Esophagus (tissue), 2 donors: Measurements from ENCODE around the gene CSNK1G1. TPM values are rescaled to one million over a fixed set of nuclear protein-coding genes. Genes with fewer than 3 reads are reported as not detected.
"Not testable (repeated sequence)": the region's sequence is repeated elsewhere in the genome, so short reads cannot be mapped to it uniquely, and the experiment has no call there.

Experiments
- H3K27ac ChIP-seq, 2 donors: one replicate each; pipeline ENCODE4 v1.5.1; 2013; ENCODE audit warnings: low read depth in 2 of 2, mild to moderate bottlenecking in 2 of 2, inconsistent platforms in 1 of 2, low read length in 1 of 2, moderate library complexity in 1 of 2
- H3K27me3 ChIP-seq, 2 donors: one replicate each; pipeline ENCODE4 v1.6.1; 2013; ENCODE audit warnings: low read length in 2 of 2, control low read depth in 1 of 2, mild to moderate bottlenecking in 1 of 2; ENCODE audit not compliant: insufficient read depth in 2 of 2, control insufficient read depth in 1 of 2
- H3K36me3 ChIP-seq, 2 donors: one replicate each; pipeline ENCODE4 v1.6.1; 2013; ENCODE audit warnings: low read length in 1 of 2; ENCODE audit not compliant: control insufficient read depth in 2 of 2, insufficient read depth in 2 of 2
- H3K4me1 ChIP-seq, 2 donors: one replicate each; pipeline ENCODE4 v1.6.1; 2013; ENCODE audit warnings: low read length in 1 of 2; ENCODE audit not compliant: control insufficient read depth in 2 of 2, insufficient read depth in 2 of 2
- H3K4me3 ChIP-seq, 2 donors: one replicate each; pipeline ENCODE4 v1.5.1; 2013; ENCODE audit warnings: low read length in 2 of 2, mild to moderate bottlenecking in 2 of 2, low read depth in 1 of 2, moderate library complexity in 1 of 2
- H3K9me3 ChIP-seq, 2 donors: one replicate each; pipeline ENCODE4 v1.6.1; 2013; ENCODE audit warnings: mild to moderate bottlenecking in 2 of 2, low read depth in 1 of 2, low read length in 1 of 2, moderate library complexity in 1 of 2; ENCODE audit not compliant: control insufficient read depth in 2 of 2, insufficient read depth in 1 of 2
- WGBS, 2 donors: extraction: QIAGEN DNeasy Blood & Tissue Kit; methylation state at CpG; one replicate each; pipeline ENCODE4 v1.1.7; 2013; 5-methylcytosine and 5-hydroxymethylcytosine counted together
- polyA plus RNA-seq, 2 donors: library from polyadenylated mRNA; stranded (reverse); fragments of 200-250 nt; gene quantifications; one replicate each; pipeline ENCODE4 v1.2.3, GENCODE V29; 2013
- donor health status: healthy with polysubstance abuse.
- donor health status: Bipolar disorder and iron deficiency.

Gene CSNK1G1
- polyA plus RNA-seq, 2 donors = 3.8 to 4.6 TPM

DNA sequence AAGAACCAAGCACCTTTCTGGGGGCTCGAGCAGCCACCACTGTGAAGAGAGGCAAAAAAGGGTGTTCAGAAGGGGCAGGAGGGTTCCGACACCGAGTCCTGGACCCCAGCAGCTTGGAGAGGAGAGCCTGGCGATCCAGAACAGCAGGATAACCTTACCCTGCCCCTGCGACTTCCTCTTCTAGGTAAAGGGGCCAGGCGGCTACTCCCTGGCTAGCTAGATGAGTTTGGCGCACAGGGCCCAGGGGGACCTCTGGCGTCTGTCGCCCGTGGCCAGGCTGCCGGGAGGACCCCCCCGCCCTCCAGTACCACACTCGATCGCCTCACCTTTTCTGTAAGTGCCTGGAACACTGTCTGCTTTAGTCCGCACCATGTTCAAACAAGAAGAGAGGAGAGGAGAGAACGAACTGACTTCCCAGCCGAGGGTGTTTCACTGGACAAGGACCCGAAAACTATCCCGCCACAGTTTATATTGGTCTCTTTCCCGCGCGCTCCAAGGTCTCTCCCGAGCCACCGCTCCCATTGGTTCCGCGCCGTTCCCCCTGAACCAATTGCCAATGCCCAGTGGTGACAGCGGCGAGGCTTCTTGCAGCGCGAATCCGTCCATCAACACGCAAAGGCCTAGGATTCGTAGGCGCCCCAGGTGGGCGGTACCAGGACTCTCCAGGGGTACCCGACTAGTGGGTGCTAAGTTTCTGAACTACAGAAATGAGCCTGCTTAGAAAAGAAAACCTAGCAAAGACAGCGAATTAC lies 25.2 kb upstream of the CSNK1G1 start, which contains the start of gene PCLAF:
Gene PCLAF, minus strand, starts transcription at position 442 of the 752 bp plus-strand sequence. Its CDS starts 70 bp downstream, at position 372.
- Histone ChIP-seq H3K27ac (no peak within 1 kb of the TSS), H3K9me3 (no peaks in the 10 kb centered on the region), H3K27me3 (no peaks in the 10 kb centered on the region), H3K4me3 (peak within 1 kb of the TSS; percentile 52 to 74), H3K36me3 (no peaks in the 10 kb centered on the region), H3K4me1 (no peaks in the 10 kb centered on the region)
- WGBS, 2 donors = 1% methylated on average over 38 of the region's 38 CpGs

DNA sequence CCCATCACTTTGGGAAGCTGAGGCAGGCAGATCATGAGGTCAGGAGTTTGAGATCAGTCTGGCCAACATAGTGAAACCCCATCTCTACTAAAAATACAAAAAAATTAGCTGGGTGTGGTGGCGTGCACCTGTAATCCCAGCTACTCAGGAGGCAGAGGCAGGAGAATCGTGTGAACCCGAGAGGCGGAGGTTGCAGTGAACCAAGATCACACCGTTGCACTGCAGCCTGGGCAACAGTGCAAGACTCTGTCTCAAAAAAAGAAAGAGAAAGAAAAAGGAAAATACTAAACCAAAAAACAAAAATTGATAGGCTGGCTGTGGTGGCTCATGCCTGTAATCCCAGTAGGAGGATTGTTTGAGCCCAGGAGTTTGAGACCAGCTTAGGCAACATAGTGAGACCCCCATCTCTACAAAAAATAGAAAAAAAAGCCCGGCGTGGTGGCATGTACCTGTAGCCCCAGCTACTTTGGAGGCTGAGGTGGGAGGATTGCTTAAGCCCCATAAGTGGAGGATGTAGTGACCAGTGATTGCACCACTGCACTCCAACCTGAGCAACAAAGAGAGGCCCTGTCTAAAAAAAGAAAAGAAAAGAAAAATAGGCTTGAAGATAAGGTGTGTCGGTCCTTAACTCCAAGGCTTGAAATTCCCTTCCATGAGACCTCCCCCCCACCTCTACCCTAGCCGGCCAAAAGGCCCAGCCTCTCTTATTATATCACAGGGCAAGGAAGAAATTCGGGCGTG lies 24.3 kb upstream of the CSNK1G1 start:
- WGBS, 2 donors = 49 to 55% methylated on average over 11 of the region's 11 CpGs
- peak overlapping the region; percentile 52 to 74 for H3K4me3 ChIP-seq
- H3K27me3 ChIP-seq, H3K4me1 ChIP-seq, H3K27ac ChIP-seq, H3K36me3 ChIP-seq, H3K9me3 ChIP-seq: not testable (repeated sequence)

DNA sequence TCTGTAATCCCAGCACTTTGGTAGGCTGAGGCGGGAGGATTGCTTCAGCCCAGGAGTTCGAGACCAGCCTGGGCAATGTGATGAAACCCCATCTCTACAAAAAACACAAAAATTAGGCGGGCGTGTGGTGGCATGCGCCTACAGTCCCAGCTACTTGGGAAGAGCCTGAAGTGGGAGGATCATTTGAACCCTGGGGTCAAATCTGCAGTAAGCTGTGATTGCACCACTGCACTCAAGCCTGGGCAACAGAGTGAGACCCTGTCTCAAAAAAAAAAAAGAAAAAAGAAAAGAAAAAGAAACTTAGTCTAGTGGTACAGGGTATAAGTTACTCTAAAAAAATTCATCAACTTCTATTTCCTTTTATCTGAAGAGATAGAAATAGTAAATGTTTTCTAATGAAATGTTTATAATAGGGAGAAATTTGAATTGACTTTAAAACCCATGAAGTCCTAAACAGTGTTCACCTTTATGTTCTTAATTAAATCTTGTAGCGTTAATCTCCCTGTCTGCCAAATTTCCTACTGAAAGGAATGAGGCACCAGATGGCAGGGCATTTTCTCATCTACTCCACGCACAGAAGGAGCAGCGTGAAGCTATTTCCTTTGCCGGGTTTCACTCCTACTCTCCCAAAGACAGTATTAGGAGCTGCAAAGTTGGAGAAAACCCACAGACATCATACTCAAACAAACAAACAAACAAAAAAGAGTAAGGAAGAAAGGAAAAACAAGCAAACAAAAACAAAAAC lies 23.4 kb upstream of the CSNK1G1 start:
- Histone ChIP-seq H3K4me3 (no peak overlapping the region), H3K27me3 (no peaks in the 10 kb centered on the region), H3K27ac (no peak overlapping the region), H3K36me3 (no peaks in the 10 kb centered on the region), H3K4me1 (no peaks in the 10 kb centered on the region), H3K9me3 (no peaks in the 10 kb centered on the region)
- WGBS, 2 donors = 71 to 74% methylated on average over 9 of the region's 9 CpGs

DNA sequence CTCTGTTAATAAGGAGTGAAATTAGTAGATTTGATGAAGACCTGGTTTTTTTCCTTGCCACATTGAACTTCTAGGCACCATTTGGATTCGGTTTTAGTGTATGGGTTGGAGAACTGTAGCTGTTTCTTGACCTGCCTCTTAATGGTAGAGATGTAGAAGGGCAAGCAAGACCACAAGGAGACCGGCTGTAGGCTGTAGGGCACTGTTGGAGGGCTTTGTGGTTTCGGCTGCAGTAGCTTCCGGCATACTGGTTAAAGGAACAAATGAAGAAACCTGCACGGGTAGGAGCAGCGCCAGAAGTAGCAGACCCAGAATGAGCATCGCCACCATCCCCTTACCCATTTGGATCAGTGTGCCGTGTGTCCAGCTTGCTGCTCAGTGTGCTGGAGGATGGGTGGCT lies 17.4 kb upstream of the CSNK1G1 start:
- Histone ChIP-seq H3K4me3 (no peak overlapping the region), H3K9me3 (no peaks in the 10 kb centered on the region), H3K27ac (no peak overlapping the region), H3K27me3 (no peaks in the 10 kb centered on the region), H3K4me1 (no peaks in the 10 kb centered on the region), H3K36me3 (no peaks in the 10 kb centered on the region)
- WGBS, 2 donors = 95 to 96% methylated on average over 8 of the region's 8 CpGs

DNA sequence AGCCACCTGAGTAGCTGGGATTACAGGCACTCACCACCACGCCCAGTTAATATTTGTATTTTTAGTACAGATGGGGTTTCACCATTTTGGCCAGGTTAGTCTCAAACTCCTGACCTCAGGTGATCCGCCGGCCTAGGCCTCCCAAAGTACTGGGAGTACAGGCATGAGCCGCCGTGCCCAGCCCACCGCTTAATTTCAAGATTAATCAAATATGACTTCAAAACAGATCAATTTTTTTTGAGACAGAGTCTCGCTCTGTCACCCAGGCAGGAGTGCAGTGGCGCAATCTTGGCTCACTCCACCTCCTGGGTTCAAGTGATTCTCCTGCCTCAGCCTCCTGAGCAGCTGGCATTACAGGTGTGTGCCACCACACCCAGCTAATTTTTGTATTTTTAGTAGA lies 15.4 kb upstream of the CSNK1G1 start:
- H3K9me3 ChIP-seq, H3K27me3 ChIP-seq, H3K36me3 ChIP-seq, H3K4me3 ChIP-seq, H3K27ac ChIP-seq, H3K4me1 ChIP-seq: not testable (repeated sequence)
- 99% methylated on average over 8 of the region's 8 CpGs for WGBS, 2 donors

DNA sequence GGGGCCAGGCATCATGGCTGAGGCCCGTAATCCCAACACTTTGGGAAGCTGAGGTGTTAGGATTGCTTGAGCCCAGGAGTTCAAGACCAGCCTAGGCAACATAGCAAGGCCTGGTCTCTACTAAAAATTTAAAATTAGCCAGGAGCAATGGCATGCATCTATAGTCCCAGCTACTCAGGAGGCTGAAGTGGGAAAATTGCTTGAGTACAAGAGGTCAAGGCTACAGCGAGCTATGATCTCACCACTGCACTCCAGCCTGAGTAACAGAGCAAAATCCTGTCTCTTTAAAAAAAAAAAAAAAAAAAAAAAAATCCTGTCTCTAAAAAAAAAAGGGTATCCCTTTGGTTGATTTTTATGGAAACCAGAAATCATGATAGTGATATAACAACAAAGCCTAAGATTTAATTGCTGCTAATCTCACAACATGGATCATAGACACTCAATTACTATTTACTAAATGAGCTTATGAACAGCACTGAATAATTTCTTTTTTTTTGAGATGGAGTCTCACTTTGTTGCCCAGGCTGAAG lies 13.2 kb upstream of the CSNK1G1 start:
- 88 to 90% methylated on average over 2 of the region's 2 CpGs for WGBS, 2 donors
- Histone ChIP-seq H3K27ac (no peak overlapping the region), H3K36me3 (no peaks in the 10 kb centered on the region), H3K27me3 (no peaks in the 10 kb centered on the region), H3K9me3 (no peaks in the 10 kb centered on the region), H3K4me3 (no peak overlapping the region), H3K4me1 (no peaks in the 10 kb centered on the region)

DNA sequence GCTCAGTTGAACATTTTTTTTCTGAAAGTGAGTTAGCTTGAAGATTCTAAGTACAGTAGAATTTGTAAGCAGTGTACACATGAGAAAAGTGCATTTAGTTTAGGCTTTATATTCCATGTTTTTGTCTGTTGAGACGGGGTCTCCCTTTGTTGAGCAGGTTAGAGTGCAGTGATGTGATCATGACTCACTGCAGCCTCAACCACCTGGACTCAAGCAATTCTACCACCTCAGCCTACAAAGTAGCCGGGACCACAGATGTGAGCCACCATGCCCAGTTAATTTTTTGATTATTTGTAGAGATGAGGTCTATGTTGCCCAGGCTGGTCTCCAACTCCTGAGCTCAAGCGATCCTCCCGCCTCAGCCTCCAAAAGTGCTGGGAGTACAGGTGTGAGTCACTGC lies 5.3 kb upstream of the CSNK1G1 start:
- Histone ChIP-seq H3K4me3 (no peak overlapping the region), H3K27me3 (no peaks in the 10 kb centered on the region), H3K9me3 (no peaks in the 10 kb centered on the region), H3K4me1 (no peaks in the 10 kb centered on the region), H3K27ac (no peak overlapping the region), H3K36me3 (no peaks in the 10 kb centered on the region)
- WGBS, 2 donors = 91 to 98% methylated on average over 4 of the region's 4 CpGs

DNA sequence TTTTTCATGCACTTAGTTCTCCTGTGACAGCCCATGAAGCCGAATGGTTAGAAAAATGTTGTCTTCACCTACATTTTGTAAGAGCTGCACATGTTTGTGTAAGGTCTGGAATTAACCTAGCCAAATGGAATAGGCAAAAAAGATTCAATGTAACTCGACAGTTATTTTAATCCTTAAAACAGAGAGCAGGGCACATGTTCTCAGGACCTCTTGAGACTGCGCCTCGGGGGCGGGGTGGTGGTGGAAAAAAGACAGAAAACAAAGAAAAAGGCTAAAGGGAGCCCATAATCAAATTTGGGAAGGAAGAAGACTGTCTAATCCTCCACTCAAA lies 702 bp upstream of the CSNK1G1 start:
- peak overlapping the region in 1 of 2 donors; percentile 88 for H3K27ac ChIP-seq
- no peaks in the 10 kb centered on the region for H3K36me3 ChIP-seq
- H3K4me1 ChIP-seq = no peaks in the 10 kb centered on the region
- no peaks in the 10 kb centered on the region for H3K9me3 ChIP-seq
- WGBS, 2 donors = 35 to 40% methylated on average over 5 of the region's 5 CpGs
- H3K27me3 ChIP-seq = no peaks in the 10 kb centered on the region
- H3K4me3 ChIP-seq = peak overlapping the region in 1 of 2 donors; percentile 89

DNA sequence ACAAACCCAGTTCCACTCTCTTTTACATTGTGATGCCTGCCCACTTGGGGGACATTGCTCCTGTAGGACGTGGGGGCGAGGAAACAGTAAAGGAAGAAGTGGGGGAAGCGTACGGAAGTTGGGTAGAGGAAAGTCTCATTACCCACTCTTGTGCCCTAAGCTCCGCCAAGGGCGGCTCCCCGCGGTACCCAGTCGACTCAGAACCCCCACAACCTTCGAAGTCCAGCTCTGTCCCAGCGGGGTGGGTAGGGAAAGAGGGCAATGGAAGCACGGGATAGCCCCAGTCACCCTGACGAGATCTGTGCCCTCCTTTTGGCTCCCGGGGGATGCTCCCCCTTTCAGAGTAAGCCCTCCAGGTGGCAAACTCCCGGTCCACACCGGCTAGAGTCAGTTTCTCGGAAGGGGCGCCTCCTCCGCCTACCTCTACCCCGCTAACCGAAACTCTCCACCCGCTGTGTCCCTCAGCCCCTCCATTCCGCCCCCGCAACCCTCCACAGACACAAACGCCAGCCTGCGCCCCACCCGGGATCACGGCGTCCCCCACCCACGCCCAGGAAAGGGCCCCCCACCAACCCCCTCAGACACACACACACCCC lies 527 bp downstream of the CSNK1G1 start:
- H3K4me3 ChIP-seq = peak overlapping the region; percentile 89 to 92
- no peaks in the 10 kb centered on the region for H3K27me3 ChIP-seq
- peak overlapping the region; percentile 88 to 89 for H3K27ac ChIP-seq
- WGBS, 2 donors = 0% methylated on average over 29 to 30 of the region's 30 CpGs
- H3K36me3 ChIP-seq = no peaks in the 10 kb centered on the region
- H3K4me1 ChIP-seq = no peaks in the 10 kb centered on the region
- no peaks in the 10 kb centered on the region for H3K9me3 ChIP-seq
